ENCODE measurements around the gene LRRFIP1. TPM values are rescaled to one million over a fixed set of nuclear protein-coding genes. Genes with fewer than 3 reads are reported as not detected.

Gene LRRFIP1
- total and polyA plus RNA-seq, 12 donors, result 91.5 to 132 (median 110) TPM

GRCh38 chr2:237722616-237723015 lies 95.2 kb downstream of the LRRFIP1 start:
- Histone ChIP-seq H3K27me3 (no peaks in the 10 kb centered on the region), H3K36me3 (peaks cover 0 to 55% (median 0%) of the 10 kb centered on the region in 9 donors), H3K4me3 (no peak overlapping the region), H3K4me1 (peaks cover 17 to 87% (median 69%) of the 10 kb centered on the region in 9 donors), H3K9me3 (no peaks in the 10 kb centered on the region), H3K27ac (peak overlapping the region in 3 of 10 donors; percentile 19 to 61 (median 55))
- intact Hi-C loops (cut with DNase I), result no loop called here
- DNase-seq (no peak), ATAC-seq (no peak)
- TF ChIP-seq CTCF (IDR thresholded peaks at IDR 0.05), result no peak
- WGBS, 2 donors, result 94 to 96% methylated on average over 7 of the region's 7 CpGs

- H3K4me1 ChIP-seq, result peaks cover 17 to 87% (median 69%) of the 10 kb centered on the region in 9 donors
- H3K9me3 ChIP-seq, result no peaks in the 10 kb centered on the region
- 87 to 88% methylated on average over 1 of the region's 1 CpG for WGBS, 2 donors
- peaks cover 0 to 51% (median 0%) of the 10 kb centered on the region in 9 donors for H3K36me3 ChIP-seq
- intact Hi-C loops (cut with DNase I), result no loop called here
- ATAC-seq, result no peak
- no peak for TF ChIP-seq CTCF (IDR thresholded peaks at IDR 0.05)
- H3K27ac ChIP-seq, result peak overlapping the region in 4 of 10 donors; percentile 2 to 61 (median 16)
- H3K27me3 ChIP-seq, result no peaks in the 10 kb centered on the region
- H3K4me3 ChIP-seq, result no peak overlapping the region
- no peak for DNase-seq
These were observed 95.6 kb downstream of the LRRFIP1 start for GRCh38 chr2:237723023-237723422.

- TF ChIP-seq CTCF (IDR thresholded peaks at IDR 0.05), result no peak
- intact Hi-C loops (cut with DNase I), result no loop called here
- peak overlapping the region in 5 of 10 donors; percentile 2 to 61 (median 12) for H3K27ac ChIP-seq
- no peak overlapping the region for H3K4me3 ChIP-seq
- peak in 1 of 2 donors; percentile 41 for DNase-seq
- H3K27me3 ChIP-seq, result no peaks in the 10 kb centered on the region
- 35 to 37% methylated on average over 3 of the region's 3 CpGs for WGBS, 2 donors
- H3K36me3 ChIP-seq, result peaks cover 0 to 45% (median 0%) of the 10 kb centered on the region in 9 donors
- H3K4me1 ChIP-seq, result peaks cover 17 to 87% (median 75%) of the 10 kb centered on the region in 9 donors
- H3K9me3 ChIP-seq, result no peaks in the 10 kb centered on the region
- peak in 6 of 8 donors; percentile 42 to 74 (median 52) for ATAC-seq
These were observed 96.2 kb downstream of the LRRFIP1 start for GRCh38 chr2:237723602-237724001.

GRCh38 chr2:237724811-237725478 lies 97.6 kb downstream of the LRRFIP1 start:
- Histone ChIP-seq H3K9me3 (no peaks in the 10 kb centered on the region), H3K4me3 (no peak overlapping the region), H3K27ac (peak overlapping the region in 7 of 10 donors; percentile 20 to 68 (median 45)), H3K36me3 (peaks cover 0 to 46% (median 0%) of the 10 kb centered on the region in 9 donors), H3K27me3 (no peaks in the 10 kb centered on the region), H3K4me1 (peaks cover 17 to 98% (median 87%) of the 10 kb centered on the region in 9 donors)
- intact Hi-C loops (cut with DNase I), result no loop called here
- WGBS, 2 donors, result 54 to 63% methylated on average over 9 of the region's 9 CpGs
- DNase-seq (no peak), ATAC-seq (no peak)
- TF ChIP-seq CTCF (IDR thresholded peaks at IDR 0.05), result no peak
